BE2C (cell line): ENCODE measurements around the gene PAPPA2.
A peak's percentile ranks its signal among the peaks of the same experiment; 100 is the strongest.

Source experiments
- DNase-seq: peaks from one replicate; pipeline ENCODE4 v3.0.0-alpha.2; 2020
- H3K27me3 ChIP-seq: fragments of 250-450 bp; sonication (Bioruptor Pico); 2 replicates; pipeline ENCODE4 v1.5.1; 2020; ENCODE audit warnings: mild to moderate bottlenecking
- H3K36me3 ChIP-seq: fragments of 250-450 bp; sonication (Bioruptor Pico); 2 replicates; pipeline ENCODE4 v1.5.1; 2020; ENCODE audit warnings: mild to moderate bottlenecking
- H3K4me1 ChIP-seq: fragments of 250-450 bp; sonication (Bioruptor Pico); 2 replicates; pipeline ENCODE4 v1.5.1; 2020
- H3K4me3 ChIP-seq: 2 replicates; pipeline ENCODE4 v1.5.1; 2011; ENCODE audit warnings: low read depth, low read length
- H3K9me3 ChIP-seq: fragments of 250-450 bp; sonication (Bioruptor Pico); 2 replicates; pipeline ENCODE4 v1.5.1; 2020
- CTCF ChIP-seq: IDR thresholded peaks from 2 replicates; pipeline ENCODE4 v1.5.1; 2012; ENCODE audit warnings: mild to moderate bottlenecking, low read depth, low read length

Gene PAPPA2

GRCh38 chr1:176767714-176768136 lies 304.8 kb downstream of the PAPPA2 start:
- no peaks in the 10 kb centered on the region; the same call in 1 of the 2 replicates for H3K9me3 ChIP-seq
- no peak overlapping the region for H3K4me3 ChIP-seq
- peaks cover 14% of the 10 kb centered on the region for H3K4me1 ChIP-seq
- TF ChIP-seq CTCF: no peak
- no peaks in the 10 kb centered on the region for H3K27me3 ChIP-seq
- no peaks in the 10 kb centered on the region for H3K36me3 ChIP-seq
- no peak for DNase-seq

- TF ChIP-seq CTCF: no peak
- no peaks in the 10 kb centered on the region for H3K27me3 ChIP-seq
Measured at GRCh38 chr1:176768532-176768931, 305.6 kb downstream of the PAPPA2 start.

GRCh38 chr1:176770066-176770465 lies 307.1 kb downstream of the PAPPA2 start:
- Histone ChIP-seq H3K9me3 (no peaks in the 10 kb centered on the region; the same call in 1 of the 2 replicates), H3K27me3 (no peaks in the 10 kb centered on the region), H3K36me3 (no peaks in the 10 kb centered on the region), H3K4me3 (no peak overlapping the region), H3K4me1 (peaks cover 14% of the 10 kb centered on the region)
- DNase-seq: no peak
- TF ChIP-seq CTCF: no peak

More at GRCh38 chr1:176768532-176768931, 305.6 kb downstream of the PAPPA2 start:
- no peaks in the 10 kb centered on the region for H3K36me3 ChIP-seq
- H3K4me3 ChIP-seq: no peak overlapping the region
- H3K4me1 ChIP-seq: peaks cover 14% of the 10 kb centered on the region
- DNase-seq: peak; percentile 16
- no peaks in the 10 kb centered on the region; the same call in 1 of the 2 replicates for H3K9me3 ChIP-seq

GRCh38 chr1:176773038-176773437 lies 310.1 kb downstream of the PAPPA2 start:
- Histone ChIP-seq H3K9me3 (no peaks in the 10 kb centered on the region), H3K4me3 (no peak overlapping the region), H3K4me1 (peaks cover 24% of the 10 kb centered on the region), H3K27me3 (no peaks in the 10 kb centered on the region), H3K36me3 (no peaks in the 10 kb centered on the region)
- DNase-seq: no peak
- TF ChIP-seq CTCF: no peak

GRCh38 chr1:176774224-176774623 lies 311.2 kb downstream of the PAPPA2 start:
- no peak overlapping the region for H3K4me3 ChIP-seq
- peaks cover 20% of the 10 kb centered on the region for H3K4me1 ChIP-seq
- no peaks in the 10 kb centered on the region for H3K36me3 ChIP-seq
- H3K9me3 ChIP-seq: no peaks in the 10 kb centered on the region
- no peak for DNase-seq
- TF ChIP-seq CTCF: no peak
- no peaks in the 10 kb centered on the region for H3K27me3 ChIP-seq

- H3K4me3 ChIP-seq: no peak overlapping the region
- DNase-seq: no peak
- H3K4me1 ChIP-seq: peaks cover 18% of the 10 kb centered on the region
- no peaks in the 10 kb centered on the region for H3K9me3 ChIP-seq
- H3K27me3 ChIP-seq: no peaks in the 10 kb centered on the region
- no peak for TF ChIP-seq CTCF
- no peaks in the 10 kb centered on the region for H3K36me3 ChIP-seq
Measured at GRCh38 chr1:176775378-176775777, 312.4 kb downstream of the PAPPA2 start.
